ENCODE data around the gene CITED2. TPM values are rescaled to one million over a fixed set of nuclear protein-coding genes. Genes with fewer than 3 reads are reported as not detected.
"Not testable (repeated sequence)": the region's sequence is repeated elsewhere in the genome, so short reads cannot be mapped to it uniquely, and the experiment has no call there.

CITED2 gene
- total and polyA plus RNA-seq, 7 donors = 15.3 to 414 (median 118) TPM

DNA sequence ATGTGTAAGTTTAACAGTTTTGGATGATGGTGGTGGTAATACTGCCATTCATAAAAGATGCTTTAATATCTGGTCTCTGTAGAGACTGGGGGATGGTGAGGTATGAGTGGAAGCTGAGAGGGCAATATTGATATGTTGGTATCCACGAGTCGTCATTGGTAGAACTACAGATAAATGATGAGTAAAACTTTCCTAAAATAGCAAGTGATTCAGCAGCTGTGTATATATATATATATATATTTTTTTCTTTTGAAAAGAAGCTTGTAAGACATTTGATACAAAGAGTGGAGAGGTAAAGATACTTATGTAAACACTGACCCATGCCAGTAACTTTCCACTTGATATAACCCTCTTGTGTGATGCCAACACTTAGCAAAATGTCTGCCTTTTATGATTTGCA, 41.7 kb upstream of the CITED2 start:
- no peak for ATAC-seq
- Histone ChIP-seq H3K27me3 (ENCODE audit: insufficient read depth in 3 of 3, low read length in 2 of 3) (no peaks in the 10 kb centered on the region), H3K4me3 (no peak overlapping the region), H3K27ac (no peak overlapping the region), H3K9me3 (no peaks in the 10 kb centered on the region), H3K36me3 (ENCODE audit: insufficient read depth in 1 of 2, low read depth in 1 of 2) (no peaks in the 10 kb centered on the region), H3K4me1 (no peaks in the 10 kb centered on the region)
- no peak for DNase-seq
- intact Hi-C loops (cut with DNase I) = no loop called here
- TF ChIP-seq, protein P1, sequence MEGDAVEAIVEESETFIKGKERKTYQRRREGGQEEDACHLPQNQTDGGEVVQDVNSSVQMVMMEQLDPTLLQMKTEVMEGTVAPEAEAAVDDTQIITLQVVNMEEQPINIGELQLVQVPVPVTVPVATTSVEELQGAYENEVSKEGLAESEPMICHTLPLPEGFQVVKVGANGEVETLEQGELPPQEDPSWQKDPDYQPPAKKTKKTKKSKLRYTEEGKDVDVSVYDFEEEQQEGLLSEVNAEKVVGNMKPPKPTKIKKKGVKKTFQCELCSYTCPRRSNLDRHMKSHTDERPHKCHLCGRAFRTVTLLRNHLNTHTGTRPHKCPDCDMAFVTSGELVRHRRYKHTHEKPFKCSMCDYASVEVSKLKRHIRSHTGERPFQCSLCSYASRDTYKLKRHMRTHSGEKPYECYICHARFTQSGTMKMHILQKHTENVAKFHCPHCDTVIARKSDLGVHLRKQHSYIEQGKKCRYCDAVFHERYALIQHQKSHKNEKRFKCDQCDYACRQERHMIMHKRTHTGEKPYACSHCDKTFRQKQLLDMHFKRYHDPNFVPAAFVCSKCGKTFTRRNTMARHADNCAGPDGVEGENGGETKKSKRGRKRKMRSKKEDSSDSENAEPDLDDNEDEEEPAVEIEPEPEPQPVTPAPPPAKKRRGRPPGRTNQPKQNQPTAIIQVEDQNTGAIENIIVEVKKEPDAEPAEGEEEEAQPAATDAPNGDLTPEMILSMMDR (IDR thresholded peaks at IDR 0.05) = no peak
- WGBS, 3 donors = 24 to 54% (median 25%) methylated on average over 2 of the region's 2 CpGs

DNA sequence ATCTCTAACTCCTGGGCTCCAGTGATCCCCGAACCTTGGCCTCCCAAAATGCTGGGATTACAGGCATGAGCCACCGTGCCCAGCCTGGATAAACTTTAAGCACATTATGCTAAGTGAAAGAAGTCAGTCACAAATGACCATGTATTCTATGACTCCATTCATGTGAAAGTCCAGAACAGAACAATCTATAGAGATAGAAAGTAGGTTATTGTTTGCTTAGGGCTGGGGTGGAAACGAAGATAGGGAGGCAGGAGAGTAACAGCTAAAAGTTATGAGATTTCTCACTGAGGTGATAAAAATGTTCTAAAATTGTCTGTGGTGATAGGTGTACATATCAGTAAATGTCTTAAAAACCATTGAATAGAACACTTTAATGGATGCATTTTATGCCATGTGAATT, 40.9 kb upstream of the CITED2 start:
- no peak overlapping the region for H3K4me3 ChIP-seq
- H3K27me3 ChIP-seq (ENCODE audit: insufficient read depth in 3 of 3, low read length in 2 of 3) = no peaks in the 10 kb centered on the region
- H3K36me3 ChIP-seq (ENCODE audit: insufficient read depth in 1 of 2, low read depth in 1 of 2) = no peaks in the 10 kb centered on the region
- intact Hi-C loops (cut with DNase I) = no loop called here
- no peak for ATAC-seq
- DNase-seq = no peak
- TF ChIP-seq, protein P1 (IDR thresholded peaks at IDR 0.05) = no peak
- no peak overlapping the region for H3K27ac ChIP-seq
- WGBS, 3 donors = 86 to 88% (median 86%) methylated on average over 3 of the region's 3 CpGs
- no peaks in the 10 kb centered on the region for H3K9me3 ChIP-seq
- H3K4me1 ChIP-seq = no peaks in the 10 kb centered on the region

DNA sequence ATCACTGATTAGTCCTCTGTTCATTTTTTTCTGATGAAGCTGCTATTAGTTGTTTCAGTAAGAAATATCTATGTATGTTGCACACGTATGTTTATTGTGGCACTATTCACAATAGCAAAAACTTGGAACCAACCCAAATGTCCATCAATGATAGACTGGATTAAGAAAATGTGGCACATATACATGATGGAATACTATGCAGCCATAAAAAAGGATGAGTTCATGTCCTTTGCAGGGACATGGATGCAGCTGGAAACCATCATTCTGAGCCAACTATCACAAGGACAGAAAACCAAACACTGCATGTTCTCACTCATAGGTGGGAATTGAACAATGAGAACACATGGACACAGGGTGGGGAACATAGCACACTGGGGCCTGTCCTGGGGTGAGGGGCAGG, 37.7 kb upstream of the CITED2 start:
- H3K27ac ChIP-seq; intact Hi-C loops (cut with DNase I); H3K4me1 ChIP-seq; DNase-seq; H3K4me3 ChIP-seq; H3K36me3 ChIP-seq (ENCODE audit: insufficient read depth in 1 of 2, low read depth in 1 of 2); H3K9me3 ChIP-seq; ATAC-seq; H3K27me3 ChIP-seq (ENCODE audit: insufficient read depth in 3 of 3, low read length in 2 of 3): not testable (repeated sequence)
- 92 to 97% (median 97%) methylated on average over 1 of the region's 1 CpG for WGBS, 3 donors

DNA sequence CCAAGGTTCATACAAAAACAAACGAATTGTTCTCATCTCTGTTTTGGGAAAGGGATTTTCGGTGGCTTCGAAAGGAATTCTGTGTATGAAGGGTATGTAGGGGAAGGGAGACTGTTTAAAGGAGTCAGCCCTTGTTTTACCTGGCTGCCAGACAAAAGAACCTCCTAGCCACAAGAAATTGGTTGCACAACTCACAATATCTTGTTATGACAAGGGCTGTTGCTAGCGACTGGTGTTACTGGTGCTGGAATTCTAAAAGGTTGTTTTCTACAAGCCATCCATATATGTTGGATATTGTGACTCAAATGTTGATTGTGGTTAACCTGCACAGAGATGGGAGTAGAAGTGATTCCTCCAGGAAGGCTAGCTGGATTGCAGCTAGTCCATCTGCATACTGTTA, 34.6 kb upstream of the CITED2 start:
- no peak for DNase-seq
- Histone ChIP-seq H3K27ac (no peak overlapping the region), H3K4me3 (no peak overlapping the region), H3K36me3 (ENCODE audit: insufficient read depth in 1 of 2, low read depth in 1 of 2) (no peaks in the 10 kb centered on the region), H3K27me3 (ENCODE audit: insufficient read depth in 3 of 3, low read length in 2 of 3) (no peaks in the 10 kb centered on the region), H3K9me3 (no peaks in the 10 kb centered on the region), H3K4me1 (no peaks in the 10 kb centered on the region)
- WGBS, 3 donors = 64 to 70% (median 69%) methylated on average over 4 of the region's 4 CpGs
- TF ChIP-seq, protein P1 (IDR thresholded peaks at IDR 0.05) = no peak
- no peak for ATAC-seq
- intact Hi-C loops (cut with DNase I) = no loop called here

DNA sequence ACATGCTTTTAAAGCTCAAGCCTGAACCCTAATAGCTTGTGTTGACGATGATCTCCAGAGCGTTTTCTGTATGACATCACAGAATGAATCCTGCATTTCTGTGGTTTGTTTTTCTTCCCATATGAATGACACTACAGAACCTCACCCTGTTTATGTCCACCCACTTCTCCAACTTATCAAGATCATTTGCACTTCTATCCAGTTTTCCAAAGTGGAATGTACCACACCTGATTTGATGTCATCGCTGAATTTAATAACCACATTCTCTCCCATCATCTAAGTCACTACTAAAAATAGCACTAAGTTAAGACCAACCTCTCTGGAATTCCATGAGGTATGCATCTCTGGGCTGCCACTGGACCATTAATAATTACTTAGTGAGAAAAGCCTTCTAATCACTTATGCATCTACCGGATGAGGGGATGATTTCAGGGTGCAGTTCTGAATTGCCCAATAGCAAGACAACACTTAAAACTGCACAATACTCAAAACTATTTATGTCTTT, 33.3 kb upstream of the CITED2 start:
- ATAC-seq (peak in 3 of 4 donors; percentile 58 to 69 (median 60)), DNase-seq (no peak)
- no peaks in the 10 kb centered on the region for H3K36me3 ChIP-seq (ENCODE audit: insufficient read depth in 1 of 2, low read depth in 1 of 2)
- H3K27ac ChIP-seq = no peak overlapping the region
- no peak overlapping the region for H3K4me3 ChIP-seq
- 48 to 62% (median 55%) methylated on average over 4 of the region's 4 CpGs for WGBS, 3 donors
- intact Hi-C loops (cut with DNase I) = no loop called here
- no peaks in the 10 kb centered on the region for H3K4me1 ChIP-seq
- H3K27me3 ChIP-seq (ENCODE audit: insufficient read depth in 3 of 3, low read length in 2 of 3) = no peaks in the 10 kb centered on the region
- TF ChIP-seq, protein P1 (IDR thresholded peaks at IDR 0.05) = no peak
- H3K9me3 ChIP-seq = no peaks in the 10 kb centered on the region
